Forelimb muscle (tissue), 1 donor: ENCODE measurements around the gene EDNRA. TPM values are rescaled to one million over a fixed set of nuclear protein-coding genes. Genes with fewer than 3 reads are reported as not detected.

Experiments
- DNase-seq: peaks from one replicate; pipeline ENCODE4 v3.0.0-alpha.2; 2013; ENCODE audit warnings: low read depth
- polyA plus RNA-seq: library from polyadenylated mRNA; unstranded; fragments of 120-200 nt; gene quantifications from one replicate; pipeline ENCODE4 v1.2.1, GENCODE V29; 2013; ENCODE audit not compliant: insufficient read length

EDNRA gene
- polyA plus RNA-seq, 1 donor, result 23.4 TPM

DNA sequence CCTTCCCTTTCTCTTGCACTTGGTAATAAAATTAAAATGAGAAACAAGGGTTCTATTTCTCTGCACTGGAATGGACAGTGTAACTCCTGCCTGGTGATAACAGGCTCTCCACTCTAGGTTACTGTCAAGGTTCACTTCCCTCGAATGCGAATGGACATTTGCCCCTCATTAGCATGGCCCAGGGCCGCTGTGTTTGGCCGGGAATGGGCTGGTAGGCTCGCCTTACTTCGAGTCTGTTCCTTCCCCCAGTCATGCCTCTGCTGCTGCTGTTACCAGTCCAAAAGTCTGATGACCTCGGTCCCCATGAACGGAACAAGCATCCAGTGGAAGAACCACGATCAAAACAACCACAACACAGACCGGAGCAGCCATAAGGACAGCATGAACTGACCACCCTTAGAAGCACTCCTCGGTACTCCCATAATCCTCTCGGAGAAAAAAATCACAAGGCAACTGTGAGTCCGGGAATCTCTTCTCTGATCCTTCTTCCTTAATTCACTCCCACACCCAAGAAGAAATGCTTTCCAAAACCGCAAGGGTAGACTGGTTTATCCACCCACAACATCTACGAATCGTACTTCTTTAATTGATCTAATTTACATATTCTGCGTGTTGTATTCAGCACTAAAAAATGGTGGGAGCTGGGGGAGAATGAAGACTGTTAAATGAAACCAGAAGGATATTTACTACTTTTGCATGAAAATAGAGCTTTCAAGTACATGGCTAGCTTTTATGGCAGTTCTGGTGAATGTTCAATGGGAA, 61.5 kb downstream of the EDNRA start:
- no peak for DNase-seq

DNA sequence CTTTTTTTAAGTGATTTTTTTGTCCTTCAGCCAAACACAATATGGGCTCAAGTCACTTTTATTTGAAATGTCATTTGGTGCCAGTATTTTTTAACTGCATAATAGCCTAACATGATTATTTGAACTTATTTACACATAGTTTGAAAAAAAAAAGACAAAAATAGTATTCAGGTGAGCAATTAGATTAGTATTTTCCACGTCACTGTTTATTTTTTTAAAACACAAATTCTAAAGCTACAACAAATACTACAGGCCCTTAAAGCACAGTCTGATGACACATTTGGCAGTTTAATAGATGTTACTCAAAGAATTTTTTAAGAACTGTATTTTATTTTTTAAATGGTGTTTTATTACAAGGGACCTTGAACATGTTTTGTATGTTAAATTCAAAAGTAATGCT, 62.1 kb downstream of the EDNRA start:
- DNase-seq, result no peak

DNA sequence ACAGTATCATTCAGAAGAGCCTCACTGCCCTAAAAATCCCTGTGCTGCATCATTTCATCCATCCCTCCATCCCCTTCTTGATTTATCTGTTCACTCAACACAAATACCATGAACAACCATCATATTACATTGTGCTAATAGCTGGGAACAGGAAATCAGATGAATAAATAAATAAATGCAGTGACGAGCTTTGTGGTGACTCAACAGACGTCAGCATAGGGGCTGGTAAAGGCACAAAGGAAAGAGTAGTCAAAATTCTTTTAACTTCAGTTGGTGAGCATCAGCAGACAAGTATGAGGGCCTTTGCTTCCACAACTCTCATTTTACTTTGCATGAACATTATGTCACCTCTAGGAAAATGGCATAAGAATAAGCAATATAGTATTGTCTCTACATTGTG, 65.5 kb downstream of the EDNRA start:
- no peak for DNase-seq

DNA sequence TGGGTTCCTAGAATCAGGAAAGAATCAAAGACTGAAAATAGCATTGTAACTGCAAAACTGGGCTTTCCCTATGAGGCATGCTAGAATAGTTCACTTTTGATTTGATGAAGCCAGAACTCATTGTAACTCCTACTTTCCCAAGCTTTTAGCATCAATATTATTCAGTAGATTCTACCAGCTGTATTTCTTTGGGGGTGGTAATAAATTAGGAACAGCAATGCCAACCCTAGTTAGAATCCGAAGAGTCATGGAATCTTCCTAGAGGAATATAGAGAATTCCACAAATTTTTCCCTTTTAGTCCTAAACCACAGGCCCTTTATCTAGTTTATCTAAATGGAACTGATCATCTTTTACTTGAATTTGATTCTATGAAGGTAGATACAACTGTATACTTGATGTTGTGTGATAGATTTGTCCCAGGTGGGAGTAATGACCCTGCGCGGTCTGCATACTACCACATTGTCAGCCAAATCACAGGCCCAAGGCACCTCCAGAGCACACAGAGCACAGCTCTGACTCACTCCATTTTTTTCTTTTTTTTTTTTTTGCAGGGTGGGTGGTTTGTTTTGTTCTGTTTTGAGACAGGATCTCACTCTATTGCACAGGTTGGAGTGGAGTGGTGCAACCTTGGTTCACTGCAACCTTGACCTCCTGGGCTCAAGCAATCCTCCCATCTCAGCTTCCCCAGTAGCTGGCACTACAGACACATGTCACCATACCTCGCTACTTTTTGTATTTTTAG, 66.6 kb downstream of the EDNRA start:
- no peak for DNase-seq

DNA sequence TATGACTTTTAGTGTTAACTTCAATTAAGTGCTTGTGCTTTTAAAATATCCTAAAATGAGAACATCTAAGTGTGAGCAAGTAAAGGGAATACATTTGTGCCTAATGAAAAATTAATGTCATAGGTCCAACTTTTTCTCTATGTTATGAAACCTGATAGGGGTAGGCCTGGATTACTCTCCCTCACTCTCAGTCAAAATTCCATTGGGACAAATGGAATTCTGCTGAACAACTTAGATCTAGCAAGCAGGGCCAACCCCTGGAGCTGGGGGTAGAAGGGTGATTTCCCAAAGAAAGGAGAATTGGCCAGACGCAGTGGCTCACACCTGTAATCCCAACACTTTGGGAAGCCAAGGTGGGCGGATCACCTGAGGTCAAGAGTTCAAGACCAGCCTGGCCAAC, 67.4 kb downstream of the EDNRA start:
- DNase-seq, result no peak

DNA sequence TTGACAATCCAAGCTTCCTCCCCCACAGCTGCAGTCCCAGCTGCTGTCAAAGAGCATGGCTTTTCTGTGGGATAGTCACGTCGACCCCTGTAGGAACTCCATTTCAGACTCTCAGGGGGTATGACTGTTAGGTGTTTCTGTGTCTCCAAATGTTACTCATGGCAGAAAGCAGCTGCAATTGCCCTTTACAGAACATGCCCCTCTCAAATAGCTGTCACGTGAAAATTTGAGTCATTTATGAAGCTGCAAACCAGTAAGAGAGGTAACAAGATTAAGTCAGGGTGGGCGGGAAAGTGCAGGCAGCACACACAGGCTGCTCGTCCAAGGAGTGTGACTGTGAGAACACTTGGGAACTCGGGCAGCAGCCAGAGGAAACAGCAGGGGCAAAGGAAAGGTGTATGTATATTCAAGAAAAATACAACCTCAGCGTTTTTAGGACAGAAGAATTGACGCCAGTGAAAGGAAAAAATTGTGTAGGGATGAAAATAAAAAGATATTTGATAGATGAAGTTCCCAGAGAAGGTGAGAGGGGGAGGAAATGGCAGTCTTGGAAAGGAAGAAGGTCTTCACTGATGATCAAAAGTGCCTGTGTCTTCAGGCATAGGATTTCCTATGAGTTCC, 69.8 kb downstream of the EDNRA start:
- DNase-seq, result no peak

DNA sequence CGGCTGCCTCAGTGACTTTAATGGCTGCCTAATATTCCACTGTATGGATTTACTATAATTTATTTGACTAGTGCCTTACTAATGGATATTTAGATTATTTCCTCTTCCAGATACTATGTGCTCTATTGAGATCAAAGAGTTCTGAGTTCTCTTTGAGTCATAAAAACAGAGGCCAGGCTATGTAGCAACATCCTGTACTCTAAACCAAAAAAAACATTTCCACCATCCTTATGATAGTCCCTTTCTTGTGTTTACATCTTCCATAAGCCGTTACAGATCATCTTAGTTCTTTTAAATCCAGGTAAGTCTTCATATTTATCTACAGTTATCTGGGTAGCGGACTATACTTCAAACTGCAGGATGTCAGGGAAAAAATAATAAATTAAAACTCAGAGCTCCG, 79.7 kb downstream of the EDNRA start:
- DNase-seq, result no peak

DNA sequence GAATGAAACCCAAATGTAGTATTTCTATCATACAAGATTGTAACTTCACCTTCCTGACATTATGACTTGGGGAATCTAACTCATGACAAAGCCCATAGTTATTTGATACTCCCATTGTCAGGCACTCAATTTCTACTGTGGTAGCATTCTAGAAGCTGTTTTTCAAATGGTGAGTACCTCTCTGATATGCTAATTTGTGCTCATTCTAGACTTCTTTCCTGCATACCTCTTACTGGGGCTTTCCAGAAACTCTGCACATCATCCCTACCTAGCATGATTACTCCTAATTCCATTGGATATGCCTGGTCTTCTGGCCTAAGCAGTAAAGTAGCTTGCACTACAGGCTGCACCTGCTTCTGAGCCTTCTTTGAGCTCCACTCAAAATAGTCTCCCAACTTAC, 85.9 kb downstream of the EDNRA start:
- DNase-seq, result no peak

DNA sequence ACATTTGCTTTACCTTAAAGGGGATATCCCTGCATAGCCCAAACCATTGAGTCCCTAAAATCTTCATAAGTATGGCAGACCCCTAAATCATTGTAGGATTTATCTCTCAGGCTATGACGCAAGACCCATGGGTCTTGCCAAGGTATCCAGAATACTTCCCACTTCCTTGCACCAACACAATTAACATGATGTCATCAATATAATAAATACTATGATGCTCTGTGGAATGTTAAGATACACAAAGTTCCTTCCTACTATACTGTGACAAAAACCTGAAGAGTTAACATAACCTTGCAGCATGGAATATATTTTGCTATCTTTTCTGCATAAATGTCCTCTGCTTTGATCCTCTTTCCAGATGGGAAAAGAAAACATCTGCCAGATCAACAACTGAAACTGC, 86.4 kb downstream of the EDNRA start:
- no peak for DNase-seq

DNA sequence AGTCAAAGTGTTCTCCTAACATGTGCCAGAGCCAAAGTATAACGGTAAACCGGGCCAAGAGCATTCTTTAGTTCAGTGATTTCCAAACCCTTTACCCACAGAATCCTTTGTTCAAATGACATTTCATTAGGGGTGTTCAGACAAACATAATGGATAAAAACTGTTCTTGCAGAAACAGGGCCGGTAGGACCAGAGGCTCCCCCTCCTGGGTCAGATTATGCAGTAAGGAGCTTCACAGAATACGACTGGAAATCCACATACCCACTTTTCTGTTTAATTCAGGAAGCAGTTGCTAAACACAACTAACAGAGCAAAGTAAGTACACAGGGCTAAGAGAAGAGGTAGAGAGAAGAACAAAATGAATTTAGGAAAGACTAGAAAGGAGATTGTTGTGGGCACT, 89.7 kb downstream of the EDNRA start:
- no peak for DNase-seq

DNA sequence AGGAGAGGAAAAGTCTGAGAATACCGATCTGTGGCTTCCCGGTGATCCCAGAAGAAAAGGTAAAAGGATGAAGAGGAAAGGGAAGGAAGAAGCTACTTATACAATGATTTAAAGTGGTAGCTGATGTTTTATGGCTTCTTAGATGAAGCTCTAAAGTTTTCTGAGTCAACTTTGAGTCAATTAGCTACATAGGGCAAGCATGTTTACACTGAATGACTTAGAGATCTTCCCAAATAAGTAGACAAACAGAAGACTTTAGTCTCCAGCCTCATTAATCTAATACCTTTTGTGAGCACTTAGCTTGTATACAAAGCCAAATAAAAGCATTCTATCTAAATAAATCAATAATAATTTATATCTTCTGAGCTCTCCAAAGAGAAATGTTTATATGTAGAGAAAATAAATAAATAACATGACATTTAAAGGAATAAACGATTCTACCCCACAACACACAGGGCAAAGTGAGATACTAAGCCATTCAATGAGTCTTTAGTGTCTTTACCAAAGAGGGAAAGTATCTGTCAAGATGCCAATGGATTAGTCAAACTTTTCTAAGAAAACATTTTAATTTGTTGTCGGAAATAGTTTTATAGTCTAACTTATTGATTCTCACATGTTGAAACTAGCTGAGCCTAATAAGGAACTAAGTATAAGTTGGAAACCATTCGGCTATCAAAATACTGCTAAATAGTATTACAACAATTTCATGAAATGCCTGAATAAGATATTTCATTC, 90.3 kb downstream of the EDNRA start:
- no peak for DNase-seq

DNA sequence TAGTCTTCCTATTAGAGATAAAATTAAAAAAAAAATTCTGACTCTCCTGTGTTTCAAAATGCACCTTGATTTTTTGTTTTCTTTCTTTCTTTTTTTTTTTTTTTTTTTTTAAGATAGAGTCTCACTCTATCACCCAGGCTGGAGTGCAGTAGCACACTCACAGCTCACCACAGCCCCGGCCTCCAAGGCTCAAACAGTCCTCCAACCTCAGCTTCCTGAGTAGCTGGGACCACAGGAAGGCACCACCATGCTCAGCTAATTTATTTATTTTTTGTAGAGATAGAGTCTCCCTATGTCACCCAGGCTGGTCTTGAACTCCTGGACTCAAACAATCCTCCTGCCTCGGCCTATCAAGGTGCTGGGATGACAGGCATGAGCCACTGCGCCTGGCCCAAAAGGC, 95.2 kb downstream of the EDNRA start:
- no peak for DNase-seq

DNA sequence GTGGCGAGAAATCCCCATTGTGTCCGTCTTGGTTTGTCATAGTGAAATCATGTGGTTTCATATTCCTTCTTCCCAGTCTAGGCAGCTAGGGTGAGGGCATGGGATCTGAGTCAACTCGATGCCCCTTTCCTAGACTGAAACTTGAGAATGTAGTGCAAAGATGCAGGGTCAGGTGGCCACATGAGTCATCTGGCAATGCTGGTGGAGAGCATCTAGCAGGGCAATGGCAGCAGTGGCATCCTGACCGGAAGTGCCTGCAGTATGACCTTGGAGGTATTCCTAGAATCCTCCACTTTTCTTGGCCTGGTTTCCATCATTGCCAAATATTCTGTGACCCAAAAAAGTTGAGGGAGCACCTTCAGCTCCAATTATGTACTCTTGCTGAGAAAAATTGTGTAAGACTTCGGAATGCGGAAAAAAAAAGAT, 97.2 kb downstream of the EDNRA start:
- DNase-seq, result no peak

DNA sequence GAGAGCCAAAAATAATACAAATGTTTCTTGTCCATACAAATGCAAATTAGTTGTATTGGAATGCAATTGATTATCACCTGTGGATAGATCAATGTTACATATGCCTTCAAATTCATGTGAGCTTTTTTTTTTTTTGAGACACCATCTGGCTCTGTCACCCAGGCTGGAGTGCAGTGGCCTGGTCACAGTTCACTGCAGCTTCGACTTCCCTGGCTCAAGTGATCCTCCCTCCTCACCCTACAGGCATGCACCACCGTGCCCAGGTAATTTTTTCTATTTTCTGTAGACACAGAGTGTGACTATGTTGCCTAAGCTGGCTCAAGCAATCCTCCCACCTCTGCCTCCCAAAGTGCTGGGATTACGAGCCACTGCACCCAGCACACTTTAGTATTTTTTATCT, 97.7 kb downstream of the EDNRA start:
- no peak for DNase-seq

DNA sequence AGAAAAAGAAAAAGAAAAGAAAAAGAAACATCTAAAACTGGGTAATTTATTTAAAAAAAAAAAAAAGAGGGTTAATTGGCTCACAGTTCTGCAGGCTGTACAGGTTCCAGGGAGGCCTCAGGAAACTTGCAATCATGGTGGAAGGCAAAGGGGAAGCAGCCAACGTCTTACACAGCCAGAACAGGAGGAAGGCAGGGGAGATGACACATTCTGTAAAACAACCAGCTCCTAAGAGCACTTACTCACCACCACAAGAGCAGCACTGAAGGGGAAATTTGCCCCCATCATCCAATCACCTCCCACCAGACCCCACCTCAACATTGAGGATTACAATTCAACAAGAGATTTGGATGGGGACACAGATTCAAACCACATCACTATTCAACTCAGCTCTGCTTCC, 99.5 kb downstream of the EDNRA start:
- no peak for DNase-seq

DNA sequence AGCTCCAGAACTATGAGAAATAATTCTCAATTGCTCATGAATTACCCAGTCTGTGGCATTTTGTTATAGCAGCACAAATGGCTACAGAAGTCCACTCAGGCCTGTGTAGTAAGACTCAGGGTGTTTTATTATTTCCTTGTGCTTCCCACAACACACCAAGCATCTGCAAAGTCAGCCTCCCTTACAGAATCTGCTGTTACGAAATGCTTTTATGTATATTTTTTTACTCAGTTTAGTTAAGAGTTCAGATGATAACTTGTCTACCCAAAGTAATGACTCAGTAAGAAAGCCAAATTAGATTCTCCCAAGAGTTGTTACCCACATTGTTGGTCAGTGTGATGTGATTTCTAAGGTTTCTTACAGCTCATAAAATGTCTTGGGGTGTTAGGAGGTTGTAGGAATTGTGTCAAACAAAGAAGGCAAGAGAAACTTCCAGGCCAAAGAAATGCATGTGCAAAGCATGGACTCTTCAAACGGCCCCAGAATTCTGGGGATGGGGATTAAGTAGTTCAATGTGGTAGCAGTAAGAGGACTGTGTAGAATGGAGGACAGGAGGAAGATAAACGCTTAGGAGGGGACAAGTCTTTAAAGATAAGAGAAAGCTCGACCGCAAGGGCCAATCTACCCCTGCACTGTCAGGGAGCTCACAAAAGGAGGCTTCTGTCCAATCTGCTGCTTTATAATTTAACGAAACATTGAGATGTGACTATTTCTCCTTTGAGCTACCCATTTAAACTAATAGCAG, 100.9 kb downstream of the EDNRA start:
- no peak for DNase-seq

DNA sequence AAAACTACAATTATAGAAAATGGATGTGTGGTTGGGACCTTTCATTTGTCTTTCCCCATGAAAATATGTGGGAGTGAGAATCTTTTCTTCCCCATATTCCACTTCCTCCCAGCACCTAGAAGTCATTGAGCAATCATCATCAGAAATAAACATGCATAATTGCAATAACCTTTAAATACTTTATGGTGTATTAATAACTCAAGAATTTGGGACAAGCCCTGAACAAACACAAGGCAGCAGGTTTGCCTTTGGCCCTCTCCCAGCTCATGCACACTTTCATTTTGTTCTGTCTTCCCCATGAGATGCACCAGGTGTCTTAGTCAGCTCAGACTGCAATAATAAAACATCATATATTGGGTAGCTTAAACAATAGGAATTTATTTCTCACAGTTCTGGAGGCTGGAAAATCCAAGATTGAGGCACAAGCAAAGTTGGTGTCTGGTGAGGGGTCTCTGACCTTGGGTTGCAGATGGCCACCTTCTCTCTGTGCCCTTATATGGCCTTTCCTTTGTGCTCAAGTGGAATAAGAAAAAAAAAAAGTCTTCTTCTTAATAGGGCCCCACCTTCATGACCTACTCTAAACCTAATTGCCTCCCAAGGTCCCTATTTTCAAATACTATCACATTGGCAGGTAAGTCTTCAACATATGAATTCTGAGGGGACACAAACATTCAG, 101.6 kb downstream of the EDNRA start:
- DNase-seq, result no peak

DNA sequence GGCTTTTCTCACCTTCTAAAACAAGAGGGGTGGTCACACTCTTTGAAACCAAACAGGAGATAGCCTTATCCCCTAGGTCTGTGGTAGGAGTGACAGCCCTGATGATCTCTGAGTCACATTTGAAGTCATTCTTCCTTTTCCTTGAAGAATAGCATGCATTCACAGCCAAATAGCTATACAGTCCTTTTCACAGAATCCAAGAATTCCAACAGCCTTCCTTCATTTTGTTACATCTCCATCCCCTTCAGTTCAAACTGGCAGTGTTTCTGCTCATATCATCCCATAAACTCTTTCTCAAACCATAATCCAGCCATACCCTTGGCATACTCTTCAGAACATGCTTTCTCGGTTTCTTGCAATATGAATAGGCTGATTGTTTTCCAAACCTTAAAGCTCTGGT, 103.0 kb downstream of the EDNRA start:
- no peak for DNase-seq

DNA sequence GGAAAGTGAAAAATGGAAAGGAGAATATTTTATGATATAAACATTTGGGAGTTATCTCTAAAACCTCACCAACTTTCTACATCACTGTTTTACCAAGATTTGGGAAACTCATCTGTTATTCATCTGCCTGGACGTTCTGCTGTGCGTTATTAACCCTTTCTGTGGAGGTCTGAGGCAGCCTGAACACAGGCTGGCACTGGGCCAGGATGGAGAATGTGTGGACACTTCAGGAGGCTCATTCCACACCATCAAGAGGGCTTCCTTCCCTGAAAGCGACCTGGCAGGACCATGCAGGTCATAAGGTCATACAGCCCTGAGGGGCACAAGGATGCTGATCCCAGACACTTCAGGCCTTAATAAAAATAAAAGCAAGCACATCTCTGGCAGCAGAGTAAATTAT, 105.1 kb downstream of the EDNRA start:
- no peak for DNase-seq

DNA sequence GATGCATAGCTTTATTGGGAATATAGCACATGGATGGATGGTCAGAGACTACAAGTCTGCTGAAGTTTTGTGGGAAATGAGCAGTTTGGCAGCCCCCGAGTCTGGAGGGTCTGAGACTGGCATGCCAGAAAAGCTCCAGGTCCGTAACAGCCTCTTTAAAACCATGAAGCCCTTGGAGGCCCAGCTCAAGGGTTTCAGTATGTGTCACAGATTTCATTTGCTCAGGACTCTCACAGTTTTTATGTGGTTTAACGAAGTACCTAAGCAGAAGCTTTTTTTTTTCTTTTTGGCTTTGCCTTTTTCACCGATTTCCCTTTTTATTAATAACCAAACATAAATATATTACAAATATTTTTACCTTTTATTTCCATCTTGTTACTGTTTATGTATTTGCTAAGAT, 105.7 kb downstream of the EDNRA start:
- no peak for DNase-seq

DNA sequence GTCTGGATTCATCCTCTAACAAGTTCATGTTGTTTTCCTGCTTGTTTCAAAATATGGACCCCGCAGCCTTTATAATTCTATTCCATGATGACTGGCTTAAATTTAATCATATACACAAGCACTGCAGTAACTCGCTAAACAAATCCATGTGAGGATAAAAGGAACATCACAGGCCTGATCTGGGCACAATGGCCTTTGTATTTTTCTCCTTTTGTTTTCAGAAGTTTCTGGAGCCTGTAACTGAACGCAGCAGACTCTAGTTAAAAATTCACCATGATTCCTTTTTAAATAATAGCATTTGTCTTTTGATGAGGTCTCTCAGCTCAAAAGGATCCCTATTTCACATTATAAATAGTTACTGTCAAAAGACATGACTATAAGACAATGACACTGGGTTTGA, 106.1 kb downstream of the EDNRA start:
- no peak for DNase-seq
